ENCODE measurements around the gene TCF12.
A peak's percentile ranks its signal among the peaks of the same experiment; 100 is the strongest.
"Not testable (repeated sequence)": the region's sequence is repeated elsewhere in the genome, so short reads cannot be mapped to it uniquely, and the experiment has no call there.

The TCF12 gene

DNA sequence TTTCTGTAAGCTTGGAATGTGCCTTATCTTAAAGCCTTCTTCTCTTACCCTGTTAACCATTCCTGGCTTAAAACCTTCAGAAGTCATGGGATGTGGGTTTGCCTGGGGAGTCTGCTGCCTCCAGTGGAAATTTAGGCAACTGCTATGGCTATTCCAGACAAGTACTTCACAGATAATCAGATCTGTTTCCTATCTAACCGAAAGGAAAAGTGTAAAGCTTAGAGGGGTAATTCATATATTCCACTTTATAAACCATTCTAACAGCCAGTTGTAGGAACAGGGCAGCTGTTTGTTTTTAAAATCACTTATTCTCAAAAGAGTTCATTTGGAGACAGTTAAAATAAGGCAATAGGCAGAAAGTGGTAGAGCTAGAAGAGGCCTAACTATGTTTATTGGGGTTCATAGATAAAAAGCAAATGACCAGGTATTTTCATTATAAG is 219.9 kb downstream of the TCF12 start:
- Mint-ChIP-seq H3K4me3 (no peak overlapping the region), H3K9me3 (no peaks in the 10 kb centered on the region), H3K27me3 (ENCODE audit: low read depth) (no peaks in the 10 kb centered on the region), H3K27ac (no peak overlapping the region), H3K4me1 (ENCODE audit: low read depth) (peaks cover 21% of the 10 kb centered on the region), H3K36me3 (ENCODE audit: low read depth) (peaks cover 2% of the 10 kb centered on the region)
- DNase-seq (ENCODE audit: low spot score) = no peak

DNA sequence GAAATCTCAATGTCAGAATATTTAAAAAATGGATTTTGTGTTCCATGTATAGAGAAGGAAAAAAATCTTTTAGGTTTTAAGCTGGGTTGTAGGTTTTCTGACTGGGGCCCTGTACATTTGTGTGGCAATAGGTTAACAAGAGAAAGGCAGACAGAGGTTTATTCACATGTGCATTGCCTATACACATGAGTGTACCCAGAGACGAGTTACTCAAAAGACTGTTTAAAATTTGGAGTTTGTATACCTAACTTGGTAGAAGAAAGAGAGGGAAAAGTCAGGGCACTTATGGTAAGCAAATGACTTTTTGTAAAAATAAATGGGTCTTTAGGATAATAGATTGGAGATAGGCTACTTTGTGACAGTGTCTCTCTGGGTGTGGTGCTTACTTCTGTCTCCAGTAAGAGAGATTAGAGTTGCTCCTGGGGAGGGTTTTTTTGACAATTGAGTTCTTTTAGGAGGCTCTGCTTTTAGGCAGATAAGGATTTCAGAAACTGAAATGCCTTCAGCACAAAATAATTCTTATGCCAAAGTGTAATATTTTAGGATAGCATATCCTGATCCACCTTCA is 225.2 kb downstream of the TCF12 start:
- no peaks in the 10 kb centered on the region for H3K9me3 Mint-ChIP-seq
- H3K4me1 Mint-ChIP-seq (ENCODE audit: low read depth) = peaks cover 5% of the 10 kb centered on the region
- DNase-seq (ENCODE audit: low spot score) = no peak
- no peak overlapping the region for H3K27ac Mint-ChIP-seq
- H3K36me3 Mint-ChIP-seq (ENCODE audit: low read depth) = peaks cover 2% of the 10 kb centered on the region
- no peak overlapping the region for H3K4me3 Mint-ChIP-seq
- no peaks in the 10 kb centered on the region for H3K27me3 Mint-ChIP-seq (ENCODE audit: low read depth)

DNA sequence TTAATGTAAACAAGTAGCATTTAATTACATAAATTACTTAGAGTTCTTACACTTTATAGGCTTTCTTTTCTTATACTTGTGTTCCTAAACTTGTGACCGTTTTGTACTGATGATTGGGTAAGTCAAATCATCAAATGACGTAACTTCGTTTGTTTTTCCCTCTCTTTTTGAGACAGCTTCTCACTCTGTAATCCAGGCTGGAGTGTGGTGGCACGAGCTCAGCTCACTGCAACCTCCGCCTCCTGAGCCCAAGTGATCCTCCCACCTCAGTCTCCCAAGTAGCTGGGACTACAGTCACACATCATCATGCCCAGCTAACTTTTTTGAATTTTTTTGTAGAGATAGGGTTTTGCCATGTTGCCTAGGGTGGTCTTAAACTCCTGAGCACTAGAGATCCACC is 226.0 kb downstream of the TCF12 start:
- H3K27me3 Mint-ChIP-seq (ENCODE audit: low read depth) = no peaks in the 10 kb centered on the region
- H3K4me1 Mint-ChIP-seq (ENCODE audit: low read depth) = peaks cover 5% of the 10 kb centered on the region
- H3K9me3 Mint-ChIP-seq = no peaks in the 10 kb centered on the region
- no peak overlapping the region for H3K27ac Mint-ChIP-seq
- peaks cover 5% of the 10 kb centered on the region for H3K36me3 Mint-ChIP-seq (ENCODE audit: low read depth)
- no peak overlapping the region for H3K4me3 Mint-ChIP-seq
- no peak for DNase-seq (ENCODE audit: low spot score)

DNA sequence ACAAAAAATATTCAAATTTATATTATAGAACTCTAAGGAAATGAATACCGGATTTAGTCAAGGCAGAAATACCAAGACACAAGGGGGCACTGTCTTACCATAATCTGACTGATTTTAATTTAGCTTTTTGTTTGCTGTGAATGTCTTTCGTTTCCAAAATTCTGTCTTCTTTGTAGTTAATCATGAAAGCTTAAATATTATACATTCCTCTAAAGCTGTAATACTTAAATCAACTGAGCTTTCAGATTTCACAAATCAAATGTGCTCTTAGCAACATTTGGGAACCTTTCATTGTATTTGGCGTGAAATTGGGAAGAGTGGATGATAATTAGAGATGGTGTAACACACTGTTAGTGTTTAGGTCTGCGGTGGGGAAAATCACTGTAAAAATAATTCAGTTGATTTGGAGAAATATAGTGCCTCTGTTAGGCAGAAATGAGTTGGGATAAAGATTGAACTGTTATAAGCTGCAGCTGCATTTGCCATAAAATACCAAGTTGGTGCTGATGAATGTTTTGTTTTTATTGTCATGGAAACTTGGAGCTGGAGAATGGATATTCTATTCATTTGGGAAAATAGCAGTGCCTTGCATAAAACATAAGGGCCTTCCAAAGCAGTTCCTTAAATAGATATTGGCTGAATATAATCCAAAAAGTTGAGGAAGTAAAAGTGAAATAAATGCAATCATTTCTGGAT is 228.2 kb downstream of the TCF12 start:
- Mint-ChIP-seq H3K4me3 (no peak overlapping the region), H3K27ac (no peak overlapping the region)
- no peak for DNase-seq (ENCODE audit: low spot score)

DNA sequence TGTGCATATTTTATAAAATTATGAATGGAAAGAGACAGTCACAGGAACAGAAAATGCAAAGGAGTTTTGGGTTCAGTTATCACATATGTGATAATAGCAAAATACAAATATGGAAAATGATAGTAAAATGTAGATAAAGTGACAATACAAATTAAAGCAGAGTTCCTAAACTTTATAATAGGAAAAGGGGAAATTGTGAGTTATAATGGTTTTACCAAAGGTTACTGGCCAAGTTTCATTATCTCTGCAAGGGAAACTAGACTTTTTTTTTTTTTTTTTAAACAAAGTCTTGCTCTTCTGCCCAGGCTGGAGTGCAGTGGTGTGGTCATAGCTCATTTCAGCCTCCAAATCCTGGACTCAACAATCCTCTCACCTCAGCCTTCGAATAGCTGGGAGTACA is 229.2 kb downstream of the TCF12 start:
- peaks cover 24% of the 10 kb centered on the region for H3K9me3 Mint-ChIP-seq
- H3K27me3 Mint-ChIP-seq (ENCODE audit: low read depth) = no peaks in the 10 kb centered on the region
- H3K36me3 Mint-ChIP-seq (ENCODE audit: low read depth) = peaks cover 28% of the 10 kb centered on the region
- no peak for DNase-seq (ENCODE audit: low spot score)
- no peak overlapping the region for H3K27ac Mint-ChIP-seq
- no peak overlapping the region for H3K4me3 Mint-ChIP-seq
- H3K4me1 Mint-ChIP-seq (ENCODE audit: low read depth) = peaks cover 8% of the 10 kb centered on the region

More for the DNA sequence above, 228.2 kb downstream of the TCF12 start:
- H3K27me3 Mint-ChIP-seq (ENCODE audit: low read depth) = no peaks in the 10 kb centered on the region
- peaks cover 4% of the 10 kb centered on the region for H3K4me1 Mint-ChIP-seq (ENCODE audit: low read depth)
- H3K36me3 Mint-ChIP-seq (ENCODE audit: low read depth) = peaks cover 18% of the 10 kb centered on the region
- peaks cover 16% of the 10 kb centered on the region for H3K9me3 Mint-ChIP-seq

DNA sequence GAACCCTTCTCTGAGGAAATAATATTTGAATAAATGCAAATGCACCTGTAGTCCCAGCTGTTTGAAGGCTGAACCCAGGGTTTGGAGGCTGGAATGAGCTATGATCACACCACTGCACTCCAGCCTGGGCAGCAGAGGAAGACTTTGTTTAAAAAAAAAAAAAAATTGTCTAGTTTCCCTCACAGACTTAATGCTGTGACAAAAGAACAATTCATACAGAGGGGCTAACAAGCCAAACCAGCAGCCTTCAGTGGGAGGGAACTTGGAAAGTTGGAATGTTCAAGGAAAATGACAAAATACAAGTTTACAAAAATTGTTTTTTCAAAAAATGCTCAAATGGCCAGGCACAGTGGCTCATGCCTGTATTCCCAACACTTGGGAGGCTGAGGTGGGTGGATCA is 229.8 kb downstream of the TCF12 start:
- peaks cover 30% of the 10 kb centered on the region for H3K9me3 Mint-ChIP-seq
- H3K27me3 Mint-ChIP-seq (ENCODE audit: low read depth) = no peaks in the 10 kb centered on the region
- no peak overlapping the region for H3K4me3 Mint-ChIP-seq
- peaks cover 34% of the 10 kb centered on the region for H3K36me3 Mint-ChIP-seq (ENCODE audit: low read depth)
- H3K4me1 Mint-ChIP-seq (ENCODE audit: low read depth) = peaks cover 14% of the 10 kb centered on the region
- no peak for DNase-seq (ENCODE audit: low spot score)
- H3K27ac Mint-ChIP-seq = no peak overlapping the region

DNA sequence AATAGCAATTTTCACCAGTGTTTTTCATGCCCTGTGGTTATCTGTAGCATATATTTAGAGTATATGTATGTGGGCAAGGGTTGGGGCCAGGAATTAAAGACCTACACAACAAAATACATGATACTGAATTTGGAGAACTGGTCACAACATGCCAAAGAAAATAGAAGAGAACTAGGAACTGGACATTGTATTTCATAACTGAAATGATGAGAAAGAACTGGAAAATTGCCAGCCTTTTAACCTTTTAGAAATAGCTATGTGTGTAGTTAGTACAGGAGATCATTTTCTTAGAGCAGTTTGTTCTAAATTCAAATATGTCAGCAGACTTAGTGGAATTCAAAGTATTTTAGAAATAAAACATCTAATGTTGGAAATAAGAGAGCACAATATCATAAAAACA is 230.8 kb downstream of the TCF12 start:
- no peak overlapping the region for H3K27ac Mint-ChIP-seq
- DNase-seq (ENCODE audit: low spot score) = no peak
- peaks cover 41% of the 10 kb centered on the region for H3K36me3 Mint-ChIP-seq (ENCODE audit: low read depth)
- peaks cover 37% of the 10 kb centered on the region for H3K9me3 Mint-ChIP-seq
- peaks cover 19% of the 10 kb centered on the region for H3K4me1 Mint-ChIP-seq (ENCODE audit: low read depth)
- no peaks in the 10 kb centered on the region for H3K27me3 Mint-ChIP-seq (ENCODE audit: low read depth)
- no peak overlapping the region for H3K4me3 Mint-ChIP-seq

DNA sequence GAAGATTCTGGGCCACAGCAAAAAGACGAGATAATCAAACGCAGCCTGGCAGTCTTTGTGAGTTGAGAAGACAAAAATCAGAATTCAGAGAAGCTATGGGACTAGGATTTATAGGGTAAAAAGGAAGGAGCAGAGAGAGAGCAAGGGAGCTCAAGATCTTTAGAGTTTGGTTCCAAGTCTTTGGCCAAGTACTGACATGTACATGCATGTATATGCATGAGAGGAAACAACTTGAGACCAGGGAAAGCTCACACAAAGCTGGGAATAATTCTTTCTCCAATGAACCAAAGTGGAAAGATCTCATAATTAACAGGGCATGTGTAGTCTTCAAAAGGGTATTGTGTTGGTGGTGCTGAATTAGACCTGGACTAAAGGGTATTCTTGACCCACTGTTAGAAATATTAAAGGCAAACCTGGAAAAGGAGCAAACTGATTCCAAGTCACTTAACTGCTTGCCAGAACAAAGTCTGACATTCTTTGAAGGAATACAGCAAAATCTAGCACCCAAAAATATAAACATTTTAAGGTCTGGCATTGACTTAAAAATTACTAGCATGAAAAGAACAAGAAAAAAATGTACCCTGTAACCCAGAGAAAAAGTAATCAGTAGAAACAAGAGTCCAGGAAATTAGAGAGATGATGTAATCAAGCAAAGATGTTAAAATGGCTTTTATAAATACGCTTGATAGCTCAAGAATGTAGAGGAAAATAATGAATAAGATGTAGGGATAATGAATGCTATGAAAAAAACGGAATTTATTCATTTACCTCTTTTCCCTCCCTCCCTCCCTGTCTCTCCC is 231.8 kb downstream of the TCF12 start:
- DNase-seq (ENCODE audit: low spot score) = no peak
- Mint-ChIP-seq H3K4me1 (ENCODE audit: low read depth) (peaks cover 19% of the 10 kb centered on the region), H3K9me3 (peaks cover 40% of the 10 kb centered on the region), H3K27ac (no peak overlapping the region), H3K4me3 (no peak overlapping the region), H3K36me3 (ENCODE audit: low read depth) (peaks cover 49% of the 10 kb centered on the region), H3K27me3 (ENCODE audit: low read depth) (no peaks in the 10 kb centered on the region)

DNA sequence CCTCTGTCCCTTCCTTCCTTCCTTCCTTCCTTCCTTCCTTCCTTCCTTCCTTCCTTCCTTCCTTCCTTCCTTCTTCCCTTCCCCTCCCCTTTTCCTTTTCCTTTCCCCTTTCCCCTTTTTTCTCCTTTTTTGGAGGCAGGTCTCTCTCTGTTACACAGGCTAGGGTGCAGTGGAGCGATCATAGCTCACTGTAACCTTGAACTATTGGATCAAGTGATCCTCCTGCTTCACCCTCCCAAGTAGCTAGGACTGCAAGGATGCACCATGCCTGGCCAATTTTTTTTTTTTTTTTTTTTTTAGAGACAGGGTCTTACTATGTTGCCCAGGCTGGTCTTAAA is 232.4 kb downstream of the TCF12 start:
- Mint-ChIP-seq H3K9me3 (peaks cover 40% of the 10 kb centered on the region), H3K36me3 (ENCODE audit: low read depth) (peaks cover 49% of the 10 kb centered on the region), H3K4me1 (ENCODE audit: low read depth) (peaks cover 19% of the 10 kb centered on the region)
- H3K27ac Mint-ChIP-seq; DNase-seq (ENCODE audit: low spot score); H3K4me3 Mint-ChIP-seq; H3K27me3 Mint-ChIP-seq (ENCODE audit: low read depth): not testable (repeated sequence)

DNA sequence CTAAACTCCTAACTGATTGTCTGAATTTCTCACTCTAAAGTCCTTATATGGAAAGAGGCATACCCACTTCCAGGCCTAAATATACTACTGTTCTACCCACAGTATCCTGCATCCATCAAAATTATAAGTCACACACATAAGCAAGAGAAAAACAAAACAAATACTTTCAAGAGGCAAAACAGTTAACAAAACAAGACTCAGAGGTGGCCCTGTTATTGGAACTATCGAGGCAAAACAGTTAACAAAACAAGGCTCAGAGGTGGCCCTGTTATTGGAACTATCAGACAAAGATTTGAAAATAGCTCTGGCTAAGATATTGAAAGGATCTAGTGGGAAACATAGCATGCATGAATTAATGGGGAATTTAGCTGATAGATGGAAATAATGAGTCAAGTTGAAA is 233.7 kb downstream of the TCF12 start:
- H3K27ac Mint-ChIP-seq = no peak overlapping the region
- H3K4me1 Mint-ChIP-seq (ENCODE audit: low read depth) = peaks cover 22% of the 10 kb centered on the region
- peaks cover 40% of the 10 kb centered on the region for H3K9me3 Mint-ChIP-seq
- DNase-seq (ENCODE audit: low spot score) = no peak
- no peak overlapping the region for H3K4me3 Mint-ChIP-seq
- no peaks in the 10 kb centered on the region for H3K27me3 Mint-ChIP-seq (ENCODE audit: low read depth)
- H3K36me3 Mint-ChIP-seq (ENCODE audit: low read depth) = peaks cover 47% of the 10 kb centered on the region

DNA sequence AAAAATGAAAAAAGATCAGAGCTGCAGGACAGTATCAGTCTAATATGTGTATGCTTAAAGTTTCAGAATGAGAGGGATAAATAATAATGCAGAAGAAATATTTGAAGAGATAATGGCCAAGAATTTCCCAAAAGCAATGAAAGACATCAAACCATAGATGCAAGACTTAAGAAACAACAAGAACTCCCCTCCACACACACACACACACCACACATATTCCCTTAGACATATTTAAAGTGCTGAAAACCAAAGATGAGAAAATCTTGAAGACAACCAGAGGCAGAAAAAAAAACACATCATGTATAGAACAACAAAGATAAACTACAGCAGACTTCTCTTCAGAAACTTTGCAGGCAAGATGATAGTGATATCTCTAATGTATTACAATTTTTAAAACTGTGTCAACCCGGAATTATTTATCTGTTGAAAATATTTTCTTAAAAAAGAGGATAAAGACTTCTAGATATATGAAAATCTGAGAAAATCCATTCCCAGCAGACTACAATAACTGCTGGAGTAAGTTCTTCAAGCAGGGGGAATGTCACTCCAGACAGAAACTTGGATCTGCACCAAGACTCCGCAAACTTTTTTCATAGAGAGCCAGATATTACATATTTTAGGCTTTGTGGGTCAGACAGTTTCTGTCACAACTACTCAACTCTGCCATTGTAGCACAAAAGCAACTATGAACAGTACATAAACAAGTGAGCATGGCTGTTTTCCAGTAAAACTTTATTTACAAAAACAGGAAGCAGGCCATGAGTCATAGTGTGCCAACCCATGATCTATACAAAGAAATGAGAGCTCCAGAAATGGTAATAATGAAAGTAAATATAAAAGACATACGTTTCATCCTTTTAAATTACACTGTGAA is 234.5 kb downstream of the TCF12 start:
- no peaks in the 10 kb centered on the region for H3K27me3 Mint-ChIP-seq (ENCODE audit: low read depth)
- peak overlapping the region; percentile 58 for H3K27ac Mint-ChIP-seq
- peaks cover 40% of the 10 kb centered on the region for H3K9me3 Mint-ChIP-seq
- DNase-seq (ENCODE audit: low spot score) = peak; percentile 11
- H3K4me1 Mint-ChIP-seq (ENCODE audit: low read depth) = peaks cover 23% of the 10 kb centered on the region
- H3K4me3 Mint-ChIP-seq = peak overlapping the region; percentile 10
- peaks cover 47% of the 10 kb centered on the region for H3K36me3 Mint-ChIP-seq (ENCODE audit: low read depth)

DNA sequence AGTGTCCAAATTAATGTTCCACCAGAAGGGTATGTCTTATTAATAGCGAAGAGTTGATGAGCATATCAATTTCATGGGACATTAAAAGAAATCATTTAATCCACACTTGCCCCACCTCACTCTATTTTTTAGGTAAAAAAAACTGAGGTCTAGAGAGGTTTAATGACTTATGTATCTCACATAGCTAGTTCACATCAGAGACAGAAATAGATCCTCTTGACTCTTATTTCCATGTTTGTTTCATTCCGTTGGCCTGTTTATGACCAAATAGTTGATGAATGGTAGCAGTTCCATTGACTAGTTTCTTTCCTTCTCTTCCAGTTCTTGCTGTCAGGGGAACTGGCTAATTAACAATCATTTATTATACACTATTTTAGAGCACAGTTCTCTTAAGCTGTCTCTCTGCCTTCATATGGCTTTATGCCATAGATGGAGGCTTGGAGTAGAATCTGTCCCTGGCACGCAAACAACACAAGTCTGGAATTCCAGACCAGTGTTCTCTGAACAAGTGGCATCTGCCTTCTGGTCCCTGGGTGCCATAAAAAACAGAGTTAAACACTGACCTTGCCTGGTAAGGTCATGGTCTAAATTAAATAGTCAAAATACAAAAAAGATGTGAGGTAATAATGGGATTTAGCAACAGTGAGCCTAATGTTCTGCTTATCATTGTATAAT is 237.9 kb downstream of the TCF12 start:
- peaks cover 23% of the 10 kb centered on the region for H3K9me3 Mint-ChIP-seq

DNA sequence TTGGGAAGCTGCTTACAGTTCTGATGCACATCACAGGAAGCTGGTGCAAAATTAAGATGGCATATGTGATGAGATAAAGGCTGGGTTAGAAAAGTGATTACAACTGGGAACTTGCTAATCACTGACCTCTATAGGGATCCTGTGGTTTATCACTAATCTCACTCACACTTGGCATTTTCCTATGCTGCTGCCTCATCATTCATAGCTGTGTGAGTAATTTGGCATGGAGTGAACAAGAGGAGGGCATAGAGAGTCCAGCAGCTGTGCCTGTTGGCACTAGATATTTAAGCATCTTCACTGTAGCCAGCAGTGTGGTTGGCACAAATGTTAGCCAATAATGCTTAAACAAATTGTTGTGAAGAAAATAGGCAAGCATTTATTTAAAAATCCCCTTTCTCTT is 240.1 kb downstream of the TCF12 start:
- H3K4me1 Mint-ChIP-seq (ENCODE audit: low read depth) = peaks cover 14% of the 10 kb centered on the region
- peaks cover 6% of the 10 kb centered on the region for H3K9me3 Mint-ChIP-seq
- no peak overlapping the region for H3K4me3 Mint-ChIP-seq
- no peaks in the 10 kb centered on the region for H3K27me3 Mint-ChIP-seq (ENCODE audit: low read depth)
- no peak for DNase-seq (ENCODE audit: low spot score)
- H3K27ac Mint-ChIP-seq = no peak overlapping the region
- H3K36me3 Mint-ChIP-seq (ENCODE audit: low read depth) = peaks cover 14% of the 10 kb centered on the region

More for the DNA sequence above, 237.9 kb downstream of the TCF12 start:
- peaks cover 27% of the 10 kb centered on the region for H3K4me1 Mint-ChIP-seq (ENCODE audit: low read depth)
- no peak for DNase-seq (ENCODE audit: low spot score)
- H3K4me3 Mint-ChIP-seq = no peak overlapping the region
- no peaks in the 10 kb centered on the region for H3K27me3 Mint-ChIP-seq (ENCODE audit: low read depth)
- H3K36me3 Mint-ChIP-seq (ENCODE audit: low read depth) = peaks cover 33% of the 10 kb centered on the region
- no peak overlapping the region for H3K27ac Mint-ChIP-seq

Data from T-helper 2 cell treated with Interferon-gamma antibody and Interleukin-4, amounts not matched to agents 5 μg/mL and 100 μg/mL, for 36 hours (primary cell).